Loucy (cell line): Measurements from ENCODE around the gene MBNL1.

Experiments used
- H2AFZ ChIP-seq: fragments of 200-600 bp; sonication (generic); 2 replicates; pipeline ENCODE4 v1.6.0; 2016; ENCODE audit warnings: antibody characterized with exemption, mild to moderate bottlenecking, low read length, moderate library complexity
- H3F3A ChIP-seq: fragments of 200-600 bp; 2 replicates; pipeline ENCODE4 v1.6.0; 2016; ENCODE audit warnings: antibody characterized with exemption, low read depth, mild to moderate bottlenecking
- H3K27me3 ChIP-seq: fragments of 200-600 bp; sonication (generic); 2 replicates; pipeline ENCODE4 v1.6.1; 2014; ENCODE audit warnings: low read length, mild to moderate bottlenecking; ENCODE audit not compliant: insufficient read depth, poor library complexity, severe bottlenecking
- H3K36me3 ChIP-seq: fragments of 200-600 bp; sonication (generic); 2 replicates; pipeline ENCODE4 v1.6.1; 2016; ENCODE audit warnings: low read length; ENCODE audit not compliant: insufficient read depth
- H3K4me1 ChIP-seq: fragments of 200-600 bp; sonication (generic); 2 replicates; pipeline ENCODE4 v1.5.1; 2014; ENCODE audit warnings: low read length, mild to moderate bottlenecking; ENCODE audit not compliant: insufficient read depth, poor library complexity, severe bottlenecking
- H3K4me2 ChIP-seq: fragments of 200-600 bp; sonication (generic); 2 replicates; pipeline ENCODE4 v1.6.0; 2014; ENCODE audit warnings: antibody characterized with exemption, low read length, low read depth, mild to moderate bottlenecking; ENCODE audit not compliant: poor library complexity, severe bottlenecking
- H3K4me3 ChIP-seq: fragments of 200-600 bp; sonication (generic); 2 replicates; pipeline ENCODE4 v1.5.1; 2014; ENCODE audit warnings: low read length, mild to moderate bottlenecking, mixed read lengths; ENCODE audit not compliant: poor library complexity, severe bottlenecking
- H3K79me2 ChIP-seq: fragments of 200-600 bp; sonication (generic); 2 replicates; pipeline ENCODE4 v1.6.1; 2014; ENCODE audit warnings: low read length; ENCODE audit not compliant: insufficient read depth
- H3K9ac ChIP-seq: fragments of 200-600 bp; sonication (generic); 2 replicates; pipeline ENCODE4 v1.6.0; 2014; ENCODE audit warnings: mild to moderate bottlenecking, low read depth, low read length, moderate library complexity; ENCODE audit not compliant: poor library complexity, severe bottlenecking
- H3K9me2 ChIP-seq: fragments of 200-600 bp; sonication (generic); replicated peaks from 2 replicates; pipeline ENCODE4 v1.6.1; 2016; ENCODE audit warnings: low read depth, low read length, mixed read lengths
- H3K9me3 ChIP-seq: fragments of 200-600 bp; sonication (generic); 2 replicates; pipeline ENCODE4 v1.6.1; 2014; ENCODE audit warnings: mild to moderate bottlenecking, antibody characterized with exemption, low read length, low read depth; ENCODE audit not compliant: insufficient read depth
- H4K20me1 ChIP-seq: fragments of 200-600 bp; sonication (generic); 2 replicates; pipeline ENCODE4 v1.6.0; 2014; ENCODE audit warnings: antibody characterized with exemption, low read length, mild to moderate bottlenecking; ENCODE audit not compliant: insufficient read depth, poor library complexity, severe bottlenecking
- EZH2phosphoT487 ChIP-seq: fragments of 200-600 bp; IDR thresholded peaks from 2 replicates; pipeline ENCODE4 v1.6.1; 2018; ENCODE audit warnings: antibody characterized with exemption, mild to moderate bottlenecking, moderate library complexity, borderline replicate concordance
- TF ChIP-seq, protein P1 (sequence below): fragments of 200-600 bp; sonication (generic); conservative IDR thresholded peaks from 2 replicates; pipeline ENCODE4 v1.5.1; 2014; ENCODE audit warnings: mild to moderate bottlenecking, antibody characterized with exemption, low read length

Gene MBNL1

DNA sequence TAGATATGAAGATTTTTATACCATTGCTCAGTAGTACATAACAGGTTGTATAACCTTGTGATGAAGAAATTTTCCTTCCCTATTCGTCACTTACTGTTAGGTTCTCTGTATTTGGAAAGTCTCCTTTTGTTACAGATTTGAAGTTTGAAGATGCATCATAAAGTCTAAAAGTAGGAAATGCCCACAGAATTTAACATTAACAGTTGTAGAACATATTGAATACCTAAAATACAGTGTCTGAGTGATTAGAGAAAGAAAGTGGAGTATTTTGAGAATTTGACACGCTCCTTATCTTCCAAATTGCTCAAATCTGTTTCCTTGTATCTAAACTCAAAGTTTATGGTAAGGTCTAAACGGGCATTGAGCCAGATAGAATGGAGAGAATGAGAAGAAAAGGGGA is 111.3 kb downstream of the MBNL1 start:
- Histone ChIP-seq H4K20me1 (peaks cover 97% of the 10 kb centered on the region), H3K9ac (no peak overlapping the region), H3K9me2 (no peaks in the 10 kb centered on the region), H3K4me1 (peaks cover 15% of the 10 kb centered on the region), H3K4me2 (no peak overlapping the region), H3K4me3 (no peak overlapping the region), H3K36me3 (peaks cover 23% of the 10 kb centered on the region), H3K79me2 (peaks cover 100% of the 10 kb centered on the region), H3K9me3 (no peaks in the 10 kb centered on the region), H3F3A (no peaks in the 10 kb centered on the region), H3K27me3 (no peaks in the 10 kb centered on the region), H2AFZ (no peak overlapping the region)
- no peak for TF ChIP-seq EZH2phosphoT487
- TF ChIP-seq, protein P1, sequence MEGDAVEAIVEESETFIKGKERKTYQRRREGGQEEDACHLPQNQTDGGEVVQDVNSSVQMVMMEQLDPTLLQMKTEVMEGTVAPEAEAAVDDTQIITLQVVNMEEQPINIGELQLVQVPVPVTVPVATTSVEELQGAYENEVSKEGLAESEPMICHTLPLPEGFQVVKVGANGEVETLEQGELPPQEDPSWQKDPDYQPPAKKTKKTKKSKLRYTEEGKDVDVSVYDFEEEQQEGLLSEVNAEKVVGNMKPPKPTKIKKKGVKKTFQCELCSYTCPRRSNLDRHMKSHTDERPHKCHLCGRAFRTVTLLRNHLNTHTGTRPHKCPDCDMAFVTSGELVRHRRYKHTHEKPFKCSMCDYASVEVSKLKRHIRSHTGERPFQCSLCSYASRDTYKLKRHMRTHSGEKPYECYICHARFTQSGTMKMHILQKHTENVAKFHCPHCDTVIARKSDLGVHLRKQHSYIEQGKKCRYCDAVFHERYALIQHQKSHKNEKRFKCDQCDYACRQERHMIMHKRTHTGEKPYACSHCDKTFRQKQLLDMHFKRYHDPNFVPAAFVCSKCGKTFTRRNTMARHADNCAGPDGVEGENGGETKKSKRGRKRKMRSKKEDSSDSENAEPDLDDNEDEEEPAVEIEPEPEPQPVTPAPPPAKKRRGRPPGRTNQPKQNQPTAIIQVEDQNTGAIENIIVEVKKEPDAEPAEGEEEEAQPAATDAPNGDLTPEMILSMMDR: no peak

DNA sequence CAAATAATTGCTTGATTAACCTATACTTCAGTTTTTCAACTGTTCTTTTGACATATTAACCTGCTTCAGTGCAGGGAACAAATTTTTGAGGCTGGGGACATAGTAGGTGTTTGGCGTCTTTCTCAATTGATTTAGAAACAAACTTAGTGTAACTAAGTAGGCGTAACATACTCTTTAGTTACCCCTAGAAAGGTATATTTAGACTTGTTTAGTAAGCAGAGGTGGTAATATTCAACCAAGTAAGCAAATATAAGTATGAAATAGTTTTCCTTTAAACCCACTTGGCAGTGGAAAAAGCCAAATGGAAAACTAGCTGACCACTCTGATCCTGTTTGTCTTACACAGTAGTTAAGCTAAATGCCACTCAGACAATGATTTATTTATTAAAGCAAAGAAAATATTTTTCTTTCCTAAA is 113.2 kb downstream of the MBNL1 start:
- peaks cover 100% of the 10 kb centered on the region for H3K79me2 ChIP-seq
- H3K4me2 ChIP-seq: no peak overlapping the region
- no peak overlapping the region for H3K4me3 ChIP-seq
- no peak overlapping the region for H2AFZ ChIP-seq
- no peak overlapping the region for H3K9ac ChIP-seq
- no peaks in the 10 kb centered on the region for H3K9me2 ChIP-seq
- H3K27me3 ChIP-seq: no peaks in the 10 kb centered on the region
- peaks cover 18% of the 10 kb centered on the region for H3K36me3 ChIP-seq
- peaks cover 99% of the 10 kb centered on the region for H4K20me1 ChIP-seq
- TF ChIP-seq EZH2phosphoT487: no peak
- TF ChIP-seq, protein P1: no peak
- peaks cover 23% of the 10 kb centered on the region for H3K4me1 ChIP-seq
- no peaks in the 10 kb centered on the region for H3K9me3 ChIP-seq
- H3F3A ChIP-seq: no peaks in the 10 kb centered on the region

DNA sequence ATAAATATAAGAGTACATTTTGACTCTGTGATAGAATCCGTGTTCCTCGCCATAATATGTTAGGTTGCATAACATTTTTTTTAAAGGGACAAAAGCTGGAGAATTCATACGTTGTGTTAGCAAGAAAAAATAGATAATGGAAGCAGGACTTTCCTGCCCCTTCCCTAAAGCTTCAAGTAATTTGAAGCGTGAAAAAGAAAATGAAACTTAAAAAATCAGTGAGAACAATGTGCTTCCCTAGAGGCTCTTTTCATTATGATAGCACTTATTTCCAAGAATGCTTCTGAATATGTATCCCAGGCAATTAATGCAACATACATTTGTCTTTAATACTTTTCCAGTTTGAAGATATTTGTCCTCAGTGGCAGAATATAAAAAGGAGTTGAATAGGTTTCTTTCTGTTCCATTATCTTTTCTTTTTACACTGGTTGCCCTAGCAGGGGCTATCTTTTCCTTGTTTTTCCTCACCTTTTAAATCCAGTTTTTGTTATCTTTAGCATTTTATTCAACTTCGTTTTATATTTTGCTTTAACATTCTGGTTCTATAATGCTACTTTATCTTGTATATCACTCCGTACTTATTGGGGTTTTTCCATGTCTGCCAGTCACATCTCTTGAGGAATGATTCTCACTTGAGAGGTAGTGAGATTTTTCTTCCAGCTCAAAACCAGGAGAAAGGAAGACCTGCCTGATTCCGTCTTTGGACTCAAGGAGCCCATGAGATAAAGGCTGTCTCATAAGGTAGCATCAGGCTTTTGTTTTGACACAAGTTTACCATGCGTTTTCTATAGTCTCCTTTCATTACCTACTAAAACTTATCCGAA is 113.8 kb downstream of the MBNL1 start:
- no peaks in the 10 kb centered on the region for H3K9me2 ChIP-seq
- H3K4me1 ChIP-seq: peaks cover 23% of the 10 kb centered on the region
- no peak overlapping the region for H2AFZ ChIP-seq
- no peaks in the 10 kb centered on the region for H3K27me3 ChIP-seq
- TF ChIP-seq EZH2phosphoT487: no peak
- TF ChIP-seq, protein P1: no peak
- H4K20me1 ChIP-seq: peaks cover 99% of the 10 kb centered on the region
- H3F3A ChIP-seq: no peaks in the 10 kb centered on the region
- H3K4me2 ChIP-seq: no peak overlapping the region
- H3K36me3 ChIP-seq: peaks cover 14% of the 10 kb centered on the region
- no peaks in the 10 kb centered on the region for H3K9me3 ChIP-seq
- H3K9ac ChIP-seq: no peak overlapping the region
- H3K79me2 ChIP-seq: peaks cover 100% of the 10 kb centered on the region
- no peak overlapping the region for H3K4me3 ChIP-seq
